ENCODE results near the gene IFI27. TPM values are rescaled to one million over a fixed set of nuclear protein-coding genes. Genes with fewer than 3 reads are reported as not detected.

IFI27 gene
- total RNA-seq, 4 donors from 2014 or later, result 88.0 to 293 (median 180) TPM

GRCh38 chr14:94080621-94081385, 29.7 kb upstream of the IFI27 start, which contains the start of the genes DDX24 and IFI27L1:
TSS of gene DDX24 (minus strand) at chr14:94081202. CDS start at chr14:94079742, 1,460 bp downstream.
TSS of gene IFI27L1 (plus strand) at chr14:94081310. CDS start at chr14:94096938, 15,628 bp downstream.
- peaks cover 47 to 54% (median 51%) of the 10 kb centered on the region in 4 donors for H3K4me1 ChIP-seq

GRCh38 chr14:94081386-94081820, 29.1 kb upstream of the IFI27 start:
- intact Hi-C loops (cut with DNase I), result loop anchor here (5.0 to 10.0 kb wide), 2 partner anchors 46 to 1453 kb away; partner anchors contain the start of genes GLRX5 and IFI27L2
- H3K4me1 ChIP-seq, result peaks cover 41 to 48% (median 45%) of the 10 kb centered on the region in 4 donors
- H3K9me3 ChIP-seq, result no peaks in the 10 kb centered on the region
- WGBS, result 0% methylated on average over 15 of the region's 19 CpGs
- peak overlapping the region; percentile 94 to 96 (median 95) for H3K27ac ChIP-seq (replicated peaks in 1 of 4)
- peak overlapping the region; percentile 78 to 98 (median 91) for H3K4me3 ChIP-seq
- no peaks in the 10 kb centered on the region for H3K27me3 ChIP-seq
- H3K36me3 ChIP-seq, result peaks cover 0 to 23% (median 15%) of the 10 kb centered on the region in 4 donors
- no peak for DNase-seq (ENCODE audit: extremely low spot score)
- TF ChIP-seq POLR2A (IDR thresholded peaks at IDR 0.05; ENCODE audit: low read depth), result no peak
- TF ChIP-seq EP300 (IDR thresholded peaks at IDR 0.05), result no peak
- TF ChIP-seq CTCF (IDR thresholded peaks at IDR 0.05), result no peak
- TF ChIP-seq POLR2AphosphoS5 (IDR thresholded peaks at IDR 0.05), result no peak

More at GRCh38 chr14:94080621-94081385, 29.7 kb upstream of the IFI27 start, which contains the start of the genes DDX24 and IFI27L1:
- Histone ChIP-seq H3K9me3 (no peaks in the 10 kb centered on the region), H3K36me3 (peaks cover 0 to 28% (median 15%) of the 10 kb centered on the region in 4 donors), H3K27me3 (no peaks in the 10 kb centered on the region), H3K27ac (replicated peaks in 1 of 4) (peak within 1 kb of the TSS; percentile 94 to 96 (median 95)), H3K4me3 (peak within 1 kb of the TSS; percentile 78 to 98 (median 91))
- peak; percentile 96 for TF ChIP-seq POLR2A (IDR thresholded peaks at IDR 0.05; ENCODE audit: low read depth)
- peak; percentile 99 for TF ChIP-seq POLR2AphosphoS5 (IDR thresholded peaks at IDR 0.05)
- no peak for TF ChIP-seq EP300 (IDR thresholded peaks at IDR 0.05)
- WGBS, result under 1% methylated on average over 47 of the region's 77 CpGs
- DNase-seq (ENCODE audit: extremely low spot score), result peak; percentile 99
- intact Hi-C loops (cut with DNase I), result loop anchor here (5.0 to 10.0 kb wide), 2 partner anchors 46 to 1454 kb away; partner anchors contain the start of genes GLRX5 and IFI27L2

- intact Hi-C loops (cut with DNase I), result loop anchor here (10.0 kb wide), 1 partner anchor 1447 kb away; the partner anchor contains the start of gene GLRX5
- 76% methylated on average over 4 of the region's 4 CpGs for WGBS
Observed at GRCh38 chr14:94087891-94088290, 22.6 kb upstream of the IFI27 start.

GRCh38 chr14:94088516-94088915, 22.0 kb upstream of the IFI27 start:
- intact Hi-C loops (cut with DNase I), result loop anchor here (10.0 kb wide), 1 partner anchor 1446 kb away; the partner anchor contains the start of gene GLRX5
- 80% methylated on average over 5 of the region's 5 CpGs for WGBS
- DNase-seq (ENCODE audit: extremely low spot score), result no peak
- H3K4me1 ChIP-seq, result no peaks in the 10 kb centered on the region
- H3K9me3 ChIP-seq, result no peaks in the 10 kb centered on the region
- TF ChIP-seq POLR2A (IDR thresholded peaks at IDR 0.05; ENCODE audit: low read depth), result no peak
- no peak overlapping the region for H3K27ac ChIP-seq (replicated peaks in 1 of 4)
- no peaks in the 10 kb centered on the region for H3K36me3 ChIP-seq
- no peak overlapping the region for H3K4me3 ChIP-seq
- no peaks in the 10 kb centered on the region for H3K27me3 ChIP-seq

More at GRCh38 chr14:94087891-94088290, 22.6 kb upstream of the IFI27 start:
- H3K27ac ChIP-seq (replicated peaks in 1 of 4), result no peak overlapping the region
- DNase-seq (ENCODE audit: extremely low spot score), result no peak
- no peaks in the 10 kb centered on the region for H3K27me3 ChIP-seq
- no peak overlapping the region for H3K4me3 ChIP-seq
- H3K4me1 ChIP-seq, result no peaks in the 10 kb centered on the region
- TF ChIP-seq EP300 (IDR thresholded peaks at IDR 0.05), result no peak
- TF ChIP-seq POLR2AphosphoS5 (IDR thresholded peaks at IDR 0.05), result no peak
- TF ChIP-seq POLR2A (IDR thresholded peaks at IDR 0.05; ENCODE audit: low read depth), result no peak
- TF ChIP-seq CTCF (IDR thresholded peaks at IDR 0.05), result no peak
- no peaks in the 10 kb centered on the region for H3K9me3 ChIP-seq
- no peaks in the 10 kb centered on the region for H3K36me3 ChIP-seq

GRCh38 chr14:94089479-94089878, 21.1 kb upstream of the IFI27 start:
- intact Hi-C loops (cut with DNase I), result loop anchor here (10.0 kb wide), 1 partner anchor 1445 kb away; the partner anchor contains the start of gene GLRX5
- 94% methylated on average over 4 of the region's 4 CpGs for WGBS
- Histone ChIP-seq H3K27ac (replicated peaks in 1 of 4) (no peak overlapping the region), H3K36me3 (no peaks in the 10 kb centered on the region), H3K9me3 (no peaks in the 10 kb centered on the region), H3K4me1 (no peaks in the 10 kb centered on the region), H3K4me3 (no peak overlapping the region), H3K27me3 (no peaks in the 10 kb centered on the region)
- DNase-seq (ENCODE audit: extremely low spot score), result no peak
- no peak for TF ChIP-seq EP300 (IDR thresholded peaks at IDR 0.05)
- TF ChIP-seq POLR2AphosphoS5 (IDR thresholded peaks at IDR 0.05), result no peak
- TF ChIP-seq POLR2A (IDR thresholded peaks at IDR 0.05; ENCODE audit: low read depth), result no peak
- no peak for TF ChIP-seq CTCF (IDR thresholded peaks at IDR 0.05)
